K562 treated with DMSO at 1 percent for 24 hours (cell line): ENCODE measurements around the gene IRX4. TPM values are rescaled to one million over a fixed set of nuclear protein-coding genes. Genes with fewer than 3 reads are reported as not detected.

Experiments used
- total RNA-seq: library from RNA; unstranded; fragments of 300-600 nt; gene quantifications from 2 replicates; pipeline ENCODE4 v1.2.3, GENCODE V29; 2022; ENCODE audit warnings: low read depth; ENCODE audit not compliant: insufficient read depth

Gene IRX4
- total RNA-seq, result 0.12 TPM in 1 of 2 replicates, not detected in the other

GRCh38 chr5:1882337-1883119 is at the start of gene IRX4:
Gene IRX4, minus strand, starts transcription at chr5:1882925. Its CDS starts 278 bp downstream, at chr5:1882647.

Other genes with a start within 250 kb of the IRX4 start
- 40.4 and 42.2 TPM in 2 replicates for gene MRPL36, start 83.1 kb downstream of the IRX4 start, total RNA-seq
- gene NDUFS6, start 81.5 kb downstream of the IRX4 start, total RNA-seq, result 71.1 and 74.3 TPM in 2 replicates